OCI-LY3 (cell line): Measurements from ENCODE around the gene ATXN2L.
"Not testable (repeated sequence)": the region's sequence is repeated elsewhere in the genome, so short reads cannot be mapped to it uniquely, and the experiment has no call there.

Experiments
- EZH2phosphoT487 ChIP-seq: fragments of 200-600 bp; shearing (Covaris generic); IDR thresholded peaks from 2 replicates; pipeline ENCODE4 v1.6.1; 2018; ENCODE audit warnings: antibody characterized with exemption, mixed run types, low read depth
- TF ChIP-seq, protein P1 (sequence below): fragments of 200-600, 300-600 bp; sonication (generic); IDR thresholded peaks from 2 replicates; pipeline ENCODE4 v1.5.1; 2014; ENCODE audit warnings: antibody characterized with exemption, low read length, low read depth

DNA sequence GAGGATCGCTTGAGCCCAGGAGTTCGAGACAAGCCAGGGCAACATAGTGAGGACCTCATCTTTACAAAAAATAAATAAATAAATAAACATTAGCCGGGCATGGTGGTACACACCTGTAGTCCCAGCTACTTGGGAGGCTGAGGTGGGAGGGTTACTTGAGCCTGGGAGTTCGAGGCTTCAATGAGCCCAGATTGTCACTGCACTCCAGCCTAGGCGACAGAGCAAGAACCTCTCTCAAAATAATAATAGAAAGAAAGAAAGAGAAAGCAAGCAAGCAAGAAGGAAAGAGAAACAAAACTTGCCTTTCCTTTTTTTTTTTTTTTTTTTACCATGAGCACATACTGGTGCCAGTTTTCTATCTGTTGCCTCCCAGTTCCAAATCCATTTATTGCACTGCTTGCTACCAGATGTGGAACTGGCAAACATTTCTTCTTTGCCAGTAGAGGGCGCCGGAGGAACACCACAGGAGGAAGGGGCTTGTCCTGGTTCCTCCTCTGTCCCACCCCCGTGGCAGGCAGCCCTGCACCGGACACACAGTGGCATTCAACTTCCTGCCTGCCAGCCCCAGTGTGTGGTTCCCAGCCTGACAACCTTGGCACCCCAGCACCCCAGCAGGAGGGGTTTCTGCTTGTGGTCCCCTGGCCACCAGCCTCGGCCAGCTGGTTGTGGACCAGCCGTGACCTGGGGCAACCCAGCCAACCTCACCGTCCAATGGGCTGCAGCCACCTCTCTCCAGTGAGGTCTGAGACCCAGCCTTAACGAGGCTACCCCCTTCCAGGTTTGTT, 20.4 kb upstream of the ATXN2L start:
- TF ChIP-seq, protein P1, sequence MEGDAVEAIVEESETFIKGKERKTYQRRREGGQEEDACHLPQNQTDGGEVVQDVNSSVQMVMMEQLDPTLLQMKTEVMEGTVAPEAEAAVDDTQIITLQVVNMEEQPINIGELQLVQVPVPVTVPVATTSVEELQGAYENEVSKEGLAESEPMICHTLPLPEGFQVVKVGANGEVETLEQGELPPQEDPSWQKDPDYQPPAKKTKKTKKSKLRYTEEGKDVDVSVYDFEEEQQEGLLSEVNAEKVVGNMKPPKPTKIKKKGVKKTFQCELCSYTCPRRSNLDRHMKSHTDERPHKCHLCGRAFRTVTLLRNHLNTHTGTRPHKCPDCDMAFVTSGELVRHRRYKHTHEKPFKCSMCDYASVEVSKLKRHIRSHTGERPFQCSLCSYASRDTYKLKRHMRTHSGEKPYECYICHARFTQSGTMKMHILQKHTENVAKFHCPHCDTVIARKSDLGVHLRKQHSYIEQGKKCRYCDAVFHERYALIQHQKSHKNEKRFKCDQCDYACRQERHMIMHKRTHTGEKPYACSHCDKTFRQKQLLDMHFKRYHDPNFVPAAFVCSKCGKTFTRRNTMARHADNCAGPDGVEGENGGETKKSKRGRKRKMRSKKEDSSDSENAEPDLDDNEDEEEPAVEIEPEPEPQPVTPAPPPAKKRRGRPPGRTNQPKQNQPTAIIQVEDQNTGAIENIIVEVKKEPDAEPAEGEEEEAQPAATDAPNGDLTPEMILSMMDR, result not testable (repeated sequence)
- TF ChIP-seq EZH2phosphoT487, result not testable (repeated sequence)
